ENCODE results near the gene RNF20.

RNF20 gene

GRCh38 chr9:101567725-101568350 lies 34.2 kb downstream of the RNF20 start:
- no peak for DNase-seq (ENCODE audit: low read depth, low spot score)
- WGBS (ENCODE audit: insufficient coverage, insufficient read length): 100% methylated on average over 1 of the region's 3 CpGs
- Histone ChIP-seq H3K4me1 (ENCODE audit: control insufficient read depth, insufficient read depth, low read length) (peaks cover 2% of the 10 kb centered on the region), H3K27ac (ENCODE audit: low read length) (no peak overlapping the region), H3K36me3 (ENCODE audit: control insufficient read depth, insufficient read depth, low read length) (no peaks in the 10 kb centered on the region; the same call in 1 of the 2 replicates), H3K27me3 (ENCODE audit: control insufficient read depth, insufficient read depth, low read length) (no peaks in the 10 kb centered on the region), H3K9me3 (ENCODE audit: control insufficient read depth, insufficient read depth, low read length) (no peaks in the 10 kb centered on the region), H3K4me3 (ENCODE audit: low read length) (no peak overlapping the region)

GRCh38 chr9:101569741-101570501 lies 36.3 kb downstream of the RNF20 start:
- WGBS (ENCODE audit: insufficient coverage, insufficient read length): no CpG with 5 or more reads among the region's 5 CpGs
- DNase-seq (ENCODE audit: low read depth, low spot score): no peak

GRCh38 chr9:101571114-101571513 lies 37.5 kb downstream of the RNF20 start:
- no peak overlapping the region for H3K4me3 ChIP-seq (ENCODE audit: low read length)
- no peaks in the 10 kb centered on the region for H3K9me3 ChIP-seq (ENCODE audit: control insufficient read depth, insufficient read depth, low read length)
- no peak overlapping the region for H3K27ac ChIP-seq (ENCODE audit: low read length)
- H3K36me3 ChIP-seq (ENCODE audit: control insufficient read depth, insufficient read depth, low read length): no peaks in the 10 kb centered on the region; the same call in 1 of the 2 replicates
- WGBS (ENCODE audit: insufficient coverage, insufficient read length): no CpG with 5 or more reads among the region's 1 CpG
- no peak for DNase-seq (ENCODE audit: low read depth, low spot score)
- H3K4me1 ChIP-seq (ENCODE audit: control insufficient read depth, insufficient read depth, low read length): peaks cover 2% of the 10 kb centered on the region
- no peaks in the 10 kb centered on the region for H3K27me3 ChIP-seq (ENCODE audit: control insufficient read depth, insufficient read depth, low read length)

More at GRCh38 chr9:101569741-101570501, 36.3 kb downstream of the RNF20 start:
- Histone ChIP-seq H3K9me3 (ENCODE audit: control insufficient read depth, insufficient read depth, low read length) (no peaks in the 10 kb centered on the region), H3K27me3 (ENCODE audit: control insufficient read depth, insufficient read depth, low read length) (no peaks in the 10 kb centered on the region), H3K4me1 (ENCODE audit: control insufficient read depth, insufficient read depth, low read length) (peaks cover 2% of the 10 kb centered on the region), H3K4me3 (ENCODE audit: low read length) (no peak overlapping the region), H3K36me3 (ENCODE audit: control insufficient read depth, insufficient read depth, low read length) (no peaks in the 10 kb centered on the region; the same call in 1 of the 2 replicates), H3K27ac (ENCODE audit: low read length) (no peak overlapping the region)

DNA sequence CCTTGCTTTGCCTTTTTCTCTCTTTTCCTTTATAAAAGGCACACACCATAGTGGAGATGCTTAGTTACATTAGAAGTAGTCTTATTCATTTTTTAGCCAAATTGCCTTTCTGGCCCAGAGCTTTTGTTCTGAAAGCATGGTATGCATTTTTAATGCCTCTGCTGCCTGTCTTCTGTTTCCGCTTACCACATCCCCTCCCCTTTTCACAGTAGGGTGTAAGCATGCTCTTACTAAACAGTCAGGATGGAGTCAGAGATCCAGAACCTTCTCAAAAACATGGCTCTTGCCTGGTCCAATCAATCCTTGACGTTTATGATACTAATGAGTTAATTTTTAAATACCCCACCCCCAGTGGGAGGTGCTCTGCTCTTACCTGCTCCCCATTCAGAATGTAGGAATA lies 38.7 kb downstream of the RNF20 start:
- Histone ChIP-seq H3K36me3 (ENCODE audit: control insufficient read depth, insufficient read depth, low read length) (no peaks in the 10 kb centered on the region; the same call in 1 of the 2 replicates), H3K4me1 (ENCODE audit: control insufficient read depth, insufficient read depth, low read length) (peaks cover 2% of the 10 kb centered on the region), H3K27ac (ENCODE audit: low read length) (no peak overlapping the region), H3K4me3 (ENCODE audit: low read length) (no peak overlapping the region), H3K27me3 (ENCODE audit: control insufficient read depth, insufficient read depth, low read length) (no peaks in the 10 kb centered on the region), H3K9me3 (ENCODE audit: control insufficient read depth, insufficient read depth, low read length) (no peaks in the 10 kb centered on the region)
- no CpG with 5 or more reads among the region's 2 CpGs for WGBS (ENCODE audit: insufficient coverage, insufficient read length)
- no peak for DNase-seq (ENCODE audit: low read depth, low spot score)

GRCh38 chr9:101574731-101575333 lies 41.2 kb downstream of the RNF20 start:
- Histone ChIP-seq H3K4me1 (ENCODE audit: control insufficient read depth, insufficient read depth, low read length) (peaks cover 2% of the 10 kb centered on the region), H3K4me3 (ENCODE audit: low read length) (no peak overlapping the region), H3K27me3 (ENCODE audit: control insufficient read depth, insufficient read depth, low read length) (no peaks in the 10 kb centered on the region), H3K9me3 (ENCODE audit: control insufficient read depth, insufficient read depth, low read length) (no peaks in the 10 kb centered on the region), H3K36me3 (ENCODE audit: control insufficient read depth, insufficient read depth, low read length) (no peaks in the 10 kb centered on the region), H3K27ac (ENCODE audit: low read length) (no peak overlapping the region)
- DNase-seq (ENCODE audit: low read depth, low spot score): no peak

DNA sequence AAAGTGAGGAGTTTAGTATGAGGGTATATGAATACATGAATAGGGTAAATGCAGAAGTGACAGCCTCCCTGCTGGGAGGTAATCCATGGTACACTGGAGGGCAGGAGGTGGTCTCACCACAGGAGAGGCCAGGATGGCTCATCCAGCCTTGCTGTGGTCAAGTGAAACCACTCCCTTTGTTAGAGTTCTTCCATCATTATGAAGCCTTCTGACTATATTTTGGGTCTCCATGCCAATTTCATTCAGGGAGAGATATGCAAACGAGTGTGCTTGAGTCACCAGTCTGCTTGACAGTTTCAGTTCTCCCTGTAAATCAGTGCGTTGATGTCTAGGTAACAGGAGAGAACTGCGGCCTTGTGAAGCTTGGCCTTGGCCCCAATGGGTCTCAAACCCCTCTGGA lies 44.7 kb downstream of the RNF20 start:
- no peak for DNase-seq (ENCODE audit: low read depth, low spot score)
- Histone ChIP-seq H3K4me1 (ENCODE audit: control insufficient read depth, insufficient read depth, low read length) (no peaks in the 10 kb centered on the region), H3K9me3 (ENCODE audit: control insufficient read depth, insufficient read depth, low read length) (no peaks in the 10 kb centered on the region), H3K4me3 (ENCODE audit: low read length) (no peak overlapping the region), H3K27ac (ENCODE audit: low read length) (no peak overlapping the region), H3K27me3 (ENCODE audit: control insufficient read depth, insufficient read depth, low read length) (no peaks in the 10 kb centered on the region), H3K36me3 (ENCODE audit: control insufficient read depth, insufficient read depth, low read length) (no peaks in the 10 kb centered on the region)
- no CpG with 5 or more reads among the region's 3 CpGs for WGBS (ENCODE audit: insufficient coverage, insufficient read length)

DNA sequence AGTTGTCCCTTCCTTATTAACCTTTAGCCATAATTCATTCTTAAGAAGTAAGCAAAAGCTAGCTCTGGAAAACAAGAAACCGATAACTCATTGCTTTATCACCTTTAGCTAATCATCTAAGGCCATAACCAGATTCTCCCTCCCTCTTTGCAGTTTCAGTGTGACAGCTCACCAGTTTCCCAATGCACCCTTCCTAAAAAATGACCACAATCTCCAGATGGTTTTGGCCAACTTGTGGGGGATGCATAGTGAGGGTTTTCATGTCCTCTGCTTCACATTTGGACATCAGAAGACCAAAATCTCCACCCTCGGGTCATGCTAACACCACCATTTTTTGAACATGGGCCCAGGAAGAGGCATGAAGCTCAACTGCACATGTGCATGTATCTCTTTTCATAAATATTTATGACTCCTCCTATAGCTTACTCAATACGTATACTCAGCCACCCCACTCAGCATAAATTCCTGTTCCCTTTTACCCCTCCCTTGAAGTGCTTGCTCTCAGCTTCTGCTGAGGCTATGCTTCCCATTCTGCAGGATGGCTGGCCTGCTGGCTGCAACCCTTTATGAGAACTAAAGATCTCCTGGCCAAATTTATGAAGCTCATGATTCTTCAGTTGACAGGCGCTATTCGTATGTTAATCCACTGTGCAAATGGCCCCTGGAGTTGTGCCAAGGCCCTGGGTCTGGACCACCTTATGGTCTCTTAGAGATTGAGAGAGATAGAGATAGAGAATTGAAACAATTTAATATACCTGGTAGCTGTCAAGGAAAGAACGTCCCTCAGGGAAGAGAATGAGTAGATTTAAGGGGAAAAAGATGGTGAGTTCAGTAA lies 46.3 kb downstream of the RNF20 start:
- WGBS (ENCODE audit: insufficient coverage, insufficient read length): no CpG with 5 or more reads among the region's 6 CpGs
- DNase-seq (ENCODE audit: low read depth, low spot score): no peak

DNA sequence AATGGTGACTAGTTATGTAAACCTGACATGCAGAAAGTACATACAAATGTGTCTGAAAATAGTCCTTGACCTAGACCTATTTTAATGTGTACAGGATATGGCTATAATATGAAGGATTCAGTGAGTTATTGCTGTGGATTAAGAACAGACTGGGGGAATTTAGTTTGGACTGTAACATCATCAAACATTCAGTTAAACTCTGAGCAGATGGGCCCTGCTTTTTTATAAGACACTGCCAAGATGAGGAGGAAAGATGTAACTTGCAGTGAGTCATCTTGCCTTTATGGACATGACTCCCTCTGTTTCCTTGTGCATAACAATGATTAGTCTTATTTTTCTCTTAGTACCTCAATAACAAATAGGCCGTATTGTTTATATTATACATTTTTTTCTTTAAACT lies 48.9 kb downstream of the RNF20 start:
- WGBS (ENCODE audit: insufficient coverage, insufficient read length): no CpG with 5 or more reads among the region's 1 CpG
- H3K4me1 ChIP-seq (ENCODE audit: control insufficient read depth, insufficient read depth, low read length): no peaks in the 10 kb centered on the region
- H3K36me3 ChIP-seq (ENCODE audit: control insufficient read depth, insufficient read depth, low read length): no peaks in the 10 kb centered on the region
- H3K27ac ChIP-seq (ENCODE audit: low read length): no peak overlapping the region
- no peak overlapping the region for H3K4me3 ChIP-seq (ENCODE audit: low read length)
- DNase-seq (ENCODE audit: low read depth, low spot score): no peak
- H3K9me3 ChIP-seq (ENCODE audit: control insufficient read depth, insufficient read depth, low read length): no peaks in the 10 kb centered on the region
- no peaks in the 10 kb centered on the region for H3K27me3 ChIP-seq (ENCODE audit: control insufficient read depth, insufficient read depth, low read length)

More for the DNA sequence above, 46.3 kb downstream of the RNF20 start:
- Histone ChIP-seq H3K4me3 (ENCODE audit: low read length) (no peak overlapping the region), H3K9me3 (ENCODE audit: control insufficient read depth, insufficient read depth, low read length) (no peaks in the 10 kb centered on the region), H3K27ac (ENCODE audit: low read length) (no peak overlapping the region), H3K27me3 (ENCODE audit: control insufficient read depth, insufficient read depth, low read length) (no peaks in the 10 kb centered on the region), H3K4me1 (ENCODE audit: control insufficient read depth, insufficient read depth, low read length) (no peaks in the 10 kb centered on the region), H3K36me3 (ENCODE audit: control insufficient read depth, insufficient read depth, low read length) (no peaks in the 10 kb centered on the region)

DNA sequence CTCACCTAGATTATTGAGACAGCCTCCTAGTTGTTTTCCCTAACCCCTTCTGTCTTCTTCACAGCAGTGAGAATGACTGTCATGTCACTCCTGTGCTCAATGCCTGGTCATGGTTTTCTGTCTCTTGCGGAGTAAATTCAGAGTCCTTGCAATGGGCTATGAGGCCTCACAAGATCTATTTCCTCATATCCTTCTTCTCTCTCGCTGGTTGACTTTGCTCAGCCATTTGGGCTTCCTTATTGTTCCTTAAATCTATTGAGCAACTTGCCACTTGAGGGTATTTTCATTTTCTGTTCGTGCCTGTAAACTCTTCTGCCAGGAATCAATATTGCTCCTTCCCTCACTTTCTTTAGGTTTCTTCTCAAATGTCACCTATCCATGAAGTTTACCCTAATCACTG lies 52.1 kb downstream of the RNF20 start:
- no peaks in the 10 kb centered on the region for H3K9me3 ChIP-seq (ENCODE audit: control insufficient read depth, insufficient read depth, low read length)
- H3K36me3 ChIP-seq (ENCODE audit: control insufficient read depth, insufficient read depth, low read length): no peaks in the 10 kb centered on the region
- no peak overlapping the region for H3K27ac ChIP-seq (ENCODE audit: low read length)
- H3K4me1 ChIP-seq (ENCODE audit: control insufficient read depth, insufficient read depth, low read length): no peaks in the 10 kb centered on the region
- DNase-seq (ENCODE audit: low read depth, low spot score): no peak
- no CpG with 5 or more reads among the region's 3 CpGs for WGBS (ENCODE audit: insufficient coverage, insufficient read length)
- no peak overlapping the region for H3K4me3 ChIP-seq (ENCODE audit: low read length)
- H3K27me3 ChIP-seq (ENCODE audit: control insufficient read depth, insufficient read depth, low read length): no peaks in the 10 kb centered on the region

GRCh38 chr9:101586651-101587050 lies 53.0 kb downstream of the RNF20 start:
- H3K4me3 ChIP-seq (ENCODE audit: low read length): no peak overlapping the region
- H3K27me3 ChIP-seq (ENCODE audit: control insufficient read depth, insufficient read depth, low read length): no peaks in the 10 kb centered on the region
- no peaks in the 10 kb centered on the region for H3K9me3 ChIP-seq (ENCODE audit: control insufficient read depth, insufficient read depth, low read length)
- H3K4me1 ChIP-seq (ENCODE audit: control insufficient read depth, insufficient read depth, low read length): no peaks in the 10 kb centered on the region
- no CpG with 5 or more reads among the region's 5 CpGs for WGBS (ENCODE audit: insufficient coverage, insufficient read length)
- no peak overlapping the region for H3K27ac ChIP-seq (ENCODE audit: low read length)
- no peaks in the 10 kb centered on the region for H3K36me3 ChIP-seq (ENCODE audit: control insufficient read depth, insufficient read depth, low read length)
- DNase-seq (ENCODE audit: low read depth, low spot score): no peak
